Prostate gland (tissue), 2 donors: ENCODE results near the gene CACNA1D.

Experiments
- CTCF ChIP-seq, 4 experiments: fragments of 200-600 bp in 2 of 4; fragments of 450-650 bp in 2 of 4; sonication (generic) in 2 of 4; IDR thresholded peaks; 1 replicate in 3 of 4; 2 replicates in 1 of 4; pipeline ENCODE4 v1.5.1; 2016 to 2019; ENCODE audit warnings: antibody characterized with exemption in 4 of 4, mild to moderate bottlenecking in 2 of 4, moderate library complexity in 2 of 4
- POLR2AphosphoS5 ChIP-seq: sonication (generic); formaldehyde crosslinking; IDR thresholded peaks from one replicate; pipeline ENCODE4 v1.6.1; 2017; ENCODE audit warnings: antibody characterized with exemption

DNA sequence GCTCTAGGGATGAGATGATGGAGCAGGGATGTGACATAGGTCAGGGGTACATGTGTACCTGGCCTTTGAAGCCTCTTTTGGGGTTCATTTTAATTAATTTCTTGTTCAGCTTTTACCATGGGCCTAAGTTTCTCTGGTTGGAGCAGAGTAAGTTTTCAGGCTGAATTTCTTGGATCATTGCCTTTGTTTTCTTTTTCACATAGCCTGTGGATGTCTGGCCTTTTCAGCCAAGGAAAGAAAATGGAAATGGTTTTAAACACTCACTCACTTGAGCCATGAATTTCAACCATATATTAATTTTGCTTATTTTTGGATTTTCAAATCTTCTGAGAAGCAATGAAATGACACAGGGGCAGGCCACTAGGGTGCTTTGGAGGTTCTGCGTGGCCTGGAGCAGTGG, 30.2 kb downstream of the CACNA1D start:
- TF ChIP-seq CTCF (IDR thresholded peaks at IDR 0.05) (no peak), POLR2AphosphoS5 (no peak)
